ENCODE measurements around the gene ZSCAN12. TPM values are rescaled to one million over a fixed set of nuclear protein-coding genes. Genes with fewer than 3 reads are reported as not detected.
"Not testable (repeated sequence)": the region's sequence is repeated elsewhere in the genome, so short reads cannot be mapped to it uniquely, and the experiment has no call there.

Gene ZSCAN12
- total RNA-seq, 2 donors from 2014 or later = 5.9 to 10.2 TPM

DNA sequence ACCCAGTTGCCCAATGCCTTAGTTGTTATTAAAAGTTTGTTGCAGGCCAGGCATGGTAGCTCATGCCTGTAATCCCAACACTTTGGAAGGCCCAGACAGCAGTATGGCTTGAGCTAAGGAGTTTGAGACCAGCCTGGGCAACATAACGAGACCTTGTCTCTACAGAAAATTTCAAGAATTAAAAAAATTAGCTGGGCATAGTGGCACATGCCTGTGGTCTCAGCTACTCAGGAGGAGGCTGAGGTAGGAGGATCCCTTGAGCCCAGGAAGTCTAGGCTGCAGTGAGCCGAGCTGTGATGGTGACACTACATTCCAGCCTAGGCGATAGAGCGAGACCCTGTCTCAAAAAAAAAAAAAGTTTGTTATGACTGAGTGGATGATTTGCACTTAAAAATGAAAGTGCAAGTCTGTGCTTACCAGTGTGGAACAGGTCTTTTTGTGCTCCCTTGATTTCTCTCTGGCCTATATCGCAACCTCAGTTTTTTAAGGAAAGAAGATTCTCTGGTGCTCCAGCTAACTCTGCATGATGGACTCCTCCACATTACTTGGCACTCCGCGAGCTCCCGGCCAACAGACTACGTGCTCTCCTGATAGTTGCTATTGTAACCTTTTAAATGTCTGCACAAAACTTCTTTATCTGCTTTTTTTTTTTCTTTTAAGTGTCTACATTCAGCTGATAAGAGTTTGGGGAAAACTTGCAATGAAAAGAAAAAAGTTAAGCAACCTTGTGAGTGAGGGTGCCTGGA, 27.7 kb downstream of the ZSCAN12 start:
- TF ChIP-seq POLR2AphosphoS5 (IDR thresholded peaks at IDR 0.05) (no peak), POLR2A (IDR thresholded peaks at IDR 0.05) (no peak)
- TF ChIP-seq, protein P1, sequence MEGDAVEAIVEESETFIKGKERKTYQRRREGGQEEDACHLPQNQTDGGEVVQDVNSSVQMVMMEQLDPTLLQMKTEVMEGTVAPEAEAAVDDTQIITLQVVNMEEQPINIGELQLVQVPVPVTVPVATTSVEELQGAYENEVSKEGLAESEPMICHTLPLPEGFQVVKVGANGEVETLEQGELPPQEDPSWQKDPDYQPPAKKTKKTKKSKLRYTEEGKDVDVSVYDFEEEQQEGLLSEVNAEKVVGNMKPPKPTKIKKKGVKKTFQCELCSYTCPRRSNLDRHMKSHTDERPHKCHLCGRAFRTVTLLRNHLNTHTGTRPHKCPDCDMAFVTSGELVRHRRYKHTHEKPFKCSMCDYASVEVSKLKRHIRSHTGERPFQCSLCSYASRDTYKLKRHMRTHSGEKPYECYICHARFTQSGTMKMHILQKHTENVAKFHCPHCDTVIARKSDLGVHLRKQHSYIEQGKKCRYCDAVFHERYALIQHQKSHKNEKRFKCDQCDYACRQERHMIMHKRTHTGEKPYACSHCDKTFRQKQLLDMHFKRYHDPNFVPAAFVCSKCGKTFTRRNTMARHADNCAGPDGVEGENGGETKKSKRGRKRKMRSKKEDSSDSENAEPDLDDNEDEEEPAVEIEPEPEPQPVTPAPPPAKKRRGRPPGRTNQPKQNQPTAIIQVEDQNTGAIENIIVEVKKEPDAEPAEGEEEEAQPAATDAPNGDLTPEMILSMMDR (IDR thresholded peaks at IDR 0.05) = no peak
- H3K27me3 ChIP-seq (replicated peaks; ENCODE audit: insufficient read depth) = no peaks in the 10 kb centered on the region
- intact Hi-C loops (cut with DNase I) = no loop called here
- no peak for DNase-seq (ENCODE audit: low spot score)
- H3K36me3 ChIP-seq = no peaks in the 10 kb centered on the region
- no peaks in the 10 kb centered on the region for H3K9me3 ChIP-seq
- H3K4me3 ChIP-seq = no peak overlapping the region
- WGBS = 89% methylated on average over 9 of the region's 9 CpGs
- no peaks in the 10 kb centered on the region for H3K4me1 ChIP-seq (replicated peaks)
- no peak overlapping the region for H3K27ac ChIP-seq

DNA sequence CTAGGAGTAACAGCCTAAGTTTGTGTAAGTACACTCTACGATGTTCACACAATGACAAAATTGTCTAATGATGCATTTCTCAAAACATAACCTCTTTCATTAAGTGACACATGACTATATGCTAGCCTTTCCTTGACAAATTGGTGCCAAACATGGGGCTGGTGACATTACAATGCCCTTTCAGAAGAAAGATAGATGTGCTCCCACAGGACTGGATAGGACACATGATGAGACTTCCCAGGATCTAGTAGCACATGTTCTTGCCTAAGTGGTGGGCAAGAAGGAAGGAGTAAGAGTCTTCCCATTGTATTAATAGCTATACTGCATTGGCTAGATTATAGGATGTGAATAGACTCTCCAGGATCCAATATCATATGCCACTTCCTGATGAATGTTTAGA, 28.3 kb downstream of the ZSCAN12 start:
- no peaks in the 10 kb centered on the region for H3K27me3 ChIP-seq (replicated peaks; ENCODE audit: insufficient read depth)
- WGBS = 90% methylated on average over 1 of the region's 1 CpG
- no peaks in the 10 kb centered on the region for H3K36me3 ChIP-seq
- H3K27ac ChIP-seq = no peak overlapping the region
- H3K4me3 ChIP-seq = no peak overlapping the region
- H3K4me1 ChIP-seq (replicated peaks) = no peaks in the 10 kb centered on the region
- DNase-seq (ENCODE audit: low spot score) = no peak
- H3K9me3 ChIP-seq = no peaks in the 10 kb centered on the region
- intact Hi-C loops (cut with DNase I) = no loop called here
- TF ChIP-seq POLR2AphosphoS5 (IDR thresholded peaks at IDR 0.05) = no peak
- no peak for TF ChIP-seq POLR2A (IDR thresholded peaks at IDR 0.05)
- TF ChIP-seq, protein P1 (IDR thresholded peaks at IDR 0.05) = no peak

DNA sequence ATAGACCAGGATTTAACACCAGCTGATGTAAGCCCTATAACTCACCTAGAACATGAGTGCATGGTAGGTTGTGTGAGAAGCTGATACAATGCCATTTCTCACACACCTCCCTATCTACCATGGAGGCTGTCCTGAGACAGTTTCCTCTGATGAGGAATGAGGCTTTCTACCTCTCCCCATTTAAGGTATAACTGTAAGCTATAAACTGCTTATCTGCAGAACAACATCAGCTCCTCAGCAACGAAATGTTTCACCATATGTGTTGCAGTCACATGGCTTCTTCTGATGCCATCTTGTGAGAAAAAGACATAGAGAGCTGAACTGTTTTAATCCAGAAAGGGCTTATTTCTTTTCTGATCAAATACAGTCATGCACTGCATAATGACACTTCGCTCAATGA, 29.1 kb downstream of the ZSCAN12 start:
- peaks cover 0 to 3% of the 10 kb centered on the region in 2 donors for H3K36me3 ChIP-seq
- no peaks in the 10 kb centered on the region for H3K4me1 ChIP-seq (replicated peaks)
- intact Hi-C loops (cut with DNase I) = no loop called here
- H3K27me3 ChIP-seq (replicated peaks; ENCODE audit: insufficient read depth) = no peaks in the 10 kb centered on the region
- no peaks in the 10 kb centered on the region for H3K9me3 ChIP-seq
- TF ChIP-seq, protein P1 (IDR thresholded peaks at IDR 0.05) = no peak
- TF ChIP-seq POLR2AphosphoS5 (IDR thresholded peaks at IDR 0.05) (no peak), POLR2A (IDR thresholded peaks at IDR 0.05) (no peak)
- DNase-seq (ENCODE audit: low spot score) = no peak
- H3K27ac ChIP-seq = no peak overlapping the region
- no peak overlapping the region for H3K4me3 ChIP-seq
- WGBS = 65% methylated on average over 2 of the region's 2 CpGs

DNA sequence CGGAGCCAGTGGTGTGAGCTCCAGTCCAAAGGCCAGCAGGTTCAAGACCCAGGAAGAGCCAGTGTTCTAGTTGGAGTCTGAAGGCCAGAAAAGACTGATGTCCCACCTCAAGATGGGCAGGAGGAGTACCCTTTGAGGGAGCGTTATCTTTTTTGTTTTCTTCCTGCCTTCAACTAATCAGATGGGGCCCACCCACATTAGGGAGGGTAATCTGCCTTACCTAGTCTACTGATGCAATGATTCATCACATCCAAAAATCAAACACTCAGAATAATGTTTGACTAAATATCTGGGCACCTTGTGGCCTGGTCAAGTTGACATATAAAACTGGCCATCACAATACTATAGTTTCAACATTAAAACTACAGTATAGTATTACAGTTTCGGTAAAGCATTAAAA, 30.1 kb downstream of the ZSCAN12 start:
- DNase-seq (ENCODE audit: low spot score) = no peak
- no peaks in the 10 kb centered on the region for H3K9me3 ChIP-seq
- no peak overlapping the region for H3K27ac ChIP-seq
- TF ChIP-seq POLR2AphosphoS5 (IDR thresholded peaks at IDR 0.05) (no peak), POLR2A (IDR thresholded peaks at IDR 0.05) (no peak)
- TF ChIP-seq, protein P1 (IDR thresholded peaks at IDR 0.05) = no peak
- 99% methylated on average over 3 of the region's 3 CpGs for WGBS
- H3K27me3 ChIP-seq (replicated peaks; ENCODE audit: insufficient read depth) = no peaks in the 10 kb centered on the region
- no peak overlapping the region for H3K4me3 ChIP-seq
- H3K4me1 ChIP-seq (replicated peaks) = no peaks in the 10 kb centered on the region
- H3K36me3 ChIP-seq = peaks cover 0 to 8% of the 10 kb centered on the region in 2 donors
- intact Hi-C loops (cut with DNase I) = no loop called here

DNA sequence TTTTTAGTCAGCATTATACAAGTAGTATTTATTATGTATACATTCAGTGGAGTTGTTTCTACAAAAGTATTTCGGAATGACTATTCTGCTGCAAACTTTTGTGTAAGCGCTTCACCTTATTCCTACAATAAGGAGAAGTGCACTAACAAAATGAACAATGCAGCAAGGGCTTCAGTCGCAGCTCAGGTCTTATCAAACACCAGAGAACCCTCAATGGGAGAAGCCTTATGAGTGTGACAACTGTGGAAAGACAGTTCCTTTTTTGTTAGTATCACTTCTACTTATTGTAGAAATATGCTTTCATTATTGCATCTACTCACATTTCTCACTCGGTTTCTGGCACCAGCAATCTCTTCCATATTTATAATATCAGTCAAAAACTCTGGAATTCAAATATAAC, 31.0 kb downstream of the ZSCAN12 start:
- TF ChIP-seq, protein P1 (IDR thresholded peaks at IDR 0.05) = no peak
- no peak for TF ChIP-seq POLR2A (IDR thresholded peaks at IDR 0.05)
- TF ChIP-seq POLR2AphosphoS5 (IDR thresholded peaks at IDR 0.05) = no peak
- Histone ChIP-seq H3K9me3 (no peaks in the 10 kb centered on the region), H3K27ac (no peak overlapping the region), H3K27me3 (replicated peaks; ENCODE audit: insufficient read depth) (no peaks in the 10 kb centered on the region), H3K4me3 (no peak overlapping the region), H3K4me1 (replicated peaks) (no peaks in the 10 kb centered on the region), H3K36me3 (peaks cover 0 to 8% of the 10 kb centered on the region in 2 donors)
- no peak for DNase-seq (ENCODE audit: low spot score)
- WGBS = 86% methylated on average over 4 of the region's 4 CpGs
- intact Hi-C loops (cut with DNase I) = no loop called here

DNA sequence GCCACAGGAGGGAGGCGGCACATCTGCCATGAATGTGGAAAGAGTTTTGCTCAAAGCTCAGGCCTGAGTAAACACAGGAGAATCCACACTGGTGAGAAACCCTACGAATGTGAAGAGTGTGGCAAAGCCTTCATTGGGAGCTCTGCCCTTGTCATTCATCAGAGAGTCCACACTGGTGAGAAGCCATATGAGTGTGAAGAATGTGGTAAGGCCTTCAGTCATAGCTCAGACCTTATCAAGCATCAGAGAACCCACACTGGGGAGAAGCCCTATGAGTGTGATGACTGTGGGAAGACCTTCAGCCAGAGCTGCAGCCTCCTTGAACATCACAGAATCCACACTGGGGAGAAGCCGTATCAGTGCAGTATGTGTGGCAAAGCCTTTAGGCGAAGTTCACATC, 34.0 kb downstream of the ZSCAN12 start:
- H3K36me3 ChIP-seq; H3K27ac ChIP-seq; H3K4me1 ChIP-seq (replicated peaks); H3K4me3 ChIP-seq; DNase-seq (ENCODE audit: low spot score); intact Hi-C loops (cut with DNase I); H3K9me3 ChIP-seq; H3K27me3 ChIP-seq (replicated peaks; ENCODE audit: insufficient read depth): not testable (repeated sequence)
- WGBS = 94% methylated on average over 4 of the region's 4 CpGs
